Measurements from ENCODE around the gene GTF2H1.
A peak's percentile ranks its signal among the peaks of the same experiment; 100 is the strongest.

GTF2H1 gene

GRCh38 chr11:18321969-18322711 is at the start of gene GTF2H1, which contains the start of gene HPS5:
Gene GTF2H1, plus strand, starts transcription at chr11:18322567. Its CDS starts 10,508 bp downstream, at chr11:18333075.
Gene HPS5, minus strand, starts transcription at chr11:18322140. Its CDS starts 4,282 bp downstream, at chr11:18317858.
- DNase-seq = peak; percentile 96

- DNase-seq = no peak
These were observed 44.6 kb upstream of the GTF2H1 start for GRCh38 chr11:18277565-18278271.

DNA sequence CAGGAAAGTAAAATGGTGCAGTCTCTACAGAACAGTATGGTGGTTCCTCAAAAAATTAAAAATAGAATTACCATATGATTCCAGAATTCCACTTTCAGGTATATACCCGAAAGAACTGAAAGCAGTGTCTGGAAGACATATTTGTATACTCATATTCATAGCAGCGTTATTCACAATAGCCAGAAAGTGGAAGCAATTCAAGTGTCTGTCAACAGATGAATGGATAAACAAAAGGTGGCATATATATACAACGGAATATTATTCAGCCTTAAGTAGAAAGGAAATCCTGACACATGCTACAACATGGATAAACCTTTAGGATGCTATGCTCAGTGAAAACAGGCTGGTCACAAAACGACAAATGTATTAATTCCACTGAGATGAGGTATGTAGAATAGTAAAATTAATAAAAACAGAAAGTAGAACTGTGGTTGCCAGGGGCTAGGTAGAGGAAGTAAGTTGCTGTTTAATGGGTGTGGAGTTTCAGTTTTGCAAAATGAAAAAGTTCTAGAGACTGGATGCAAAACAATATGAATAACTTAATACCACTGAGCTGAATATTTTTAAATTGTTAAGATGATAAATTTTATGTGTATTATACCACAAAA is 41.8 kb upstream of the GTF2H1 start:
- DNase-seq = no peak

DNA sequence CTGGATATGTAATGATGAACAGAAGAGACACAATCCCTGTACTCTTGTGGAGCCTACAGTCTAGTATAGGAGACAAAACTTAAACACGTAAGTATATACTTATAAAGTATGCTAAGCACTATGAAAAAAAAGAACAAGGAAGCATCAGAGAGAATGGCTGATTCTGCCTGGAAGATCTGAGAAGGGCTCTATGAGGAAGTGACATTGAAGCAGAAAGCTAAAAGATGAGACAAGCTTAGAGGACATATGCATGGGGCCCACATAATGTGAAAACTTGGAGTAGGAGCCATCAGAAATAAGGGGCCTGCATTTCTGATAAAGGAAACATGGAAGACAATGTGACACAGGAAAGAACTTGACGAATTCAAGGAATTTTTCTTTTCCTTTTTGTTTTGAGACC is 39.7 kb upstream of the GTF2H1 start:
- DNase-seq = no peak

DNA sequence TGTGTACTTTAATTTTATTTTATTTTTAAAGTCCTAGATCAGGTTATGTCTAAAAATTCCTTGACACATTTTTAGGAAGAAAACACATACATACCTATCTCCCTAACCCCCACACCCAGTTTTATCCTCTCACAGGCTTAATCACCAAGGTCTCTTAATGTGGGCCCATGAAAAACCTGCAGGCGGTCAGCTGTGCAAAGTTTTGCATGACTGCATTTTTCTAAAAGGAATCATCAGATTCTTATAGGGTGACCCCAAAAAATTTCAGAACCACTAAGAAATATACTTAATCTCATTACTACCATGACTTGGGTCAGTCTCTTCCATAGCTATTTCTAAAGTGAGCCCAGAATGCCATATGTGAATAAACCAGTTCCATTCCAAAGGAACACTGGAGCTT is 36.5 kb upstream of the GTF2H1 start:
- no peak for DNase-seq

- DNase-seq = no peak
These were observed 33.5 kb upstream of the GTF2H1 start for GRCh38 chr11:18288911-18289310.

DNA sequence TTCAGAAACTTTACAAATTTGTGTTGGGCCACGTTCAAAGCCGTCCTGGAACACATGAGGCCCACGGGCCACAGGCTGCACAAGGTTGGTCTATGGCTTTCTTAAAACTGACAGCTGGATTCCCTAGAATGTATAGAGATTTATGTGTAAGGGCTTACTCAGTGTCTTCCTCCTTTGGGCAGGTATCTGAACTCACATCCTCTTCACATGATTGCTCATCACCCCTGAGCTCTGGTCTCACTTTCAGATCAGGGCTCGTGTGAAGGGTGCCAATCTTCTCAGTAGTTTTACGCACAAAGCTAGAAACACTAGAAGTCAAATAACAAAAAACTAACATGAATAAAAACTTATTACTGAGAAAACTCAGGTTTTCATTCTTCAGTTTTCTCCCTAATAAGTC is 27.5 kb upstream of the GTF2H1 start:
- DNase-seq = no peak

DNA sequence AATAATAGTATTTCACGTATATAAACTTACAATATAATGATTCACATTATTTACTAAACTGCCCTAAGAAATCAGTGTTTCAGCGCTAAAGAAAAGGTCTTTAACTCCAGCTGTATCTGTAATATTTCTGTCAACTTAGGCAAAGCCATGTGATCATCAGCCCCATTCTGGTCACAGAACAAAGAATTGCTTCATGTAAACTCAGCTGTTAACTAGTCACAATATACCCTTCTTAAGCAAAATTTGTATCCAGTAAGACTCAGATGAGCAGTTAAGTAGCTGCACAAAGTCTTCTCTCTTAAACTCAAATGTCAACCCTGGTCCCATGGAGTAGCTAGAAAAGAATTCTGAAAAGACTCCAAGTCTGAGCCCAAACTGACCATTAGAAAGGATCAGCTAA is 27.1 kb upstream of the GTF2H1 start:
- DNase-seq = no peak

DNA sequence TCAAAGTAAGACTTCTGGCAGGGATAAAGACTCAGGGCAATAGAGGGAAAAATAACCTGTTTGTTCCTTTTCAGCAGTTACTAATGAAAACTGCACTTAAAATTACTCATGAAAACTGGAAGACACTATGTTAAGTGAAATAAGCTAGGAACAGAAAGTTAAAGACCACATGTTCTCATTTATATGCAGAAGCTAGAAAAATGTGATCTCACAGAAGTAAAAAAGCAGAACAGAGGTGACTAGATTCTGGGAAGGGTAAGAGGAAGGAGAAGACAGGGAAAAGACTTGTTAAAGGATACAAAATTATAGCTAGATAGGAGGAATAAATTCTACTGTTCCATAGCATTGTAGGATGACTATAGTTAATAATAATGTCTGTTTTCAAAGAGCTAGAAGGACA is 22.6 kb upstream of the GTF2H1 start:
- no peak for DNase-seq

DNA sequence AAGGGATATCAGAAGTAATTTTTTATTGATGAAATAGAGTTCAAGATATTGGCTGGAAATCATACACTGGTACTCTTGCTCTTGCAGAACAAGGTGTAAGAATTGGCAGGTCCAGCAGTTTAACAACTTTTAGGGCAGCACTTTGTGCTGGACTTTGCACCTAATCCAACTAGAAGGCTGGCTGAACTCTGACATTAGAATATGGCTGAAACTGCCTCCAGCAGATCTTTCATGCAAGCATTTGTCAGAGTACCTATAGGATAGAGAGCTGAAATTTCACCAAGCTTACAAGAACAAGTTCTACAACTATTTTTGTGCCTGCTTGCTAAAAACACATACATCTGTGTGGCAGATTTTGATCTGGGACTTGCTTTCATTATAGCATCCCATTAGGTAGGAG is 17.6 kb upstream of the GTF2H1 start:
- DNase-seq = no peak

DNA sequence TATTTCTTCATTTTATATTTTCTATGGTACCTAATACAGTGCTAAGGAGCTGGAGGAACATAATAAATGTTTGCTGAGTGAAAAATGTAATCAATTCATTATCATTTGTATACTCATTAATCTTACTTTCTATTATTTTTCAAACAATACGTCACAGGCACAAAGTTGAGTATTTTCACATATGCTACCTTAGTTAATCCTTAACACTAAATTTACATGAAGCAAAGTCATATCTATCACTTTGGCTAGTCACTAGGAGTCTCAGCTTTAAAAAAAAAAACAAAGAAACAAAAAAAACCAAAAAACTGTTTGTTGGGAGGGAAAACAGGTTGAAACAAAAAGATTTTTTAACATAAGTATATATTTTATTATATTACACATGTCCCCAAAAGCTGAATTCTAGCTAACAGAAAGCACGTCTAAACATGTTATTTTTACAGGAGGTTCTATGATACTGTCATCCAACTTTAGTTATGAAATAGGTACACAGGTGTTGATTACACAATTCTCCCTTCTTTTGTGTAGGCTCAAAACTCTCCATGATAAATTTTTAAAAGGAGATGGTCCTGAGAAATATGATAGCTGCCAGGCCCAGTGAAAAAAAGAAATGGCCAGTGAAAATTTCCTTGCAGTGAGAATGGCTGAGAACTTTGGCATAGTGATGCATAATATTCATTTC is 14.8 kb upstream of the GTF2H1 start:
- no peak for DNase-seq

DNA sequence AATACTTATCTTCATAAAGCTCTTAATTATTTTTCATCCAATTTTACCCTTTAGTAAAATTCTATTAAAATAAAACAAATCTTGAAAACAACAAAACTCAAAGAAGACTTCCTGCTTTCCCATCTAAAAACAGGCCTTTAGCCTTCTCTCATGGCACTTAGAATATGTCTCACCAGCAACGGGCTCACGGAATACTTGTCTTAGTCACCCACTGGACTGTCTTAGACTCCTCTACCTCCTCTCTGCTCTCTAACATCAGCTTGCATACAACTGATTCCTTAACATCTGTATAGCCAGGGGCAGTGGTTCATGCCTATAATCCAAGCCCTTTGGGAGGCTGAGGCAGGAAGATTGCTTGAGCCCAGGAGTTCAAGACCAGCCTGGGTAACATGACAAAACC is 14.1 kb upstream of the GTF2H1 start:
- DNase-seq = no peak

- no peak for DNase-seq
These were observed 12.7 kb upstream of the GTF2H1 start for GRCh38 chr11:18309691-18310090.

DNA sequence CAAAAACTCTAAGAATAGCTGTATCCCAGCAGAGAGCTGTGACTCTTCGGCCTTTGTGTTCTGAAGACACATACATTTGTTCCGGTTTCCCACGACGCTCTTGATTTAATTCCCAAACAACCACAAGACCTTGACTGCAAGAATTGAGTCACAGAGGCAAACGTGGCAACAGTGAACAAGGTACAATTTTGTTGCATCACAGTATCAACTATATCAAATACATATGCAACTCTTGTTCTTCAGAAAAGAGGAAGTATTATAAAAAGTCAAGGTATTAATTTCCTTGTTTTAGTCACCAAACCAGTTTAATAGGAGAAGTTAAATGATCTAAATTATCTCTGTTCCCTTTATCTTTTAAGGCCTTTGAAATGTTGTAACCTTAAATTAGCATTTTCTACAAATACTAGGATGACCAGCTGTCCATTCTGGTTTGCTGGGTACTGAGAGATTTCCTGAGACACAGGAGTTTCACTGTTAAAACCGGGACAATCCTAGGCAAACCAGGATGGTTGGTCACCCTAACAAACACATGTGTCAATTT is 11.5 kb upstream of the GTF2H1 start:
- DNase-seq = no peak

- DNase-seq = no peak
These were observed 10.4 kb upstream of the GTF2H1 start for GRCh38 chr11:18312012-18312411.

GRCh38 chr11:18312663-18313420 is 9.5 kb upstream of the GTF2H1 start:
- DNase-seq = no peak

GRCh38 chr11:18313965-18314763 is 8.2 kb upstream of the GTF2H1 start:
- DNase-seq = no peak

DNA sequence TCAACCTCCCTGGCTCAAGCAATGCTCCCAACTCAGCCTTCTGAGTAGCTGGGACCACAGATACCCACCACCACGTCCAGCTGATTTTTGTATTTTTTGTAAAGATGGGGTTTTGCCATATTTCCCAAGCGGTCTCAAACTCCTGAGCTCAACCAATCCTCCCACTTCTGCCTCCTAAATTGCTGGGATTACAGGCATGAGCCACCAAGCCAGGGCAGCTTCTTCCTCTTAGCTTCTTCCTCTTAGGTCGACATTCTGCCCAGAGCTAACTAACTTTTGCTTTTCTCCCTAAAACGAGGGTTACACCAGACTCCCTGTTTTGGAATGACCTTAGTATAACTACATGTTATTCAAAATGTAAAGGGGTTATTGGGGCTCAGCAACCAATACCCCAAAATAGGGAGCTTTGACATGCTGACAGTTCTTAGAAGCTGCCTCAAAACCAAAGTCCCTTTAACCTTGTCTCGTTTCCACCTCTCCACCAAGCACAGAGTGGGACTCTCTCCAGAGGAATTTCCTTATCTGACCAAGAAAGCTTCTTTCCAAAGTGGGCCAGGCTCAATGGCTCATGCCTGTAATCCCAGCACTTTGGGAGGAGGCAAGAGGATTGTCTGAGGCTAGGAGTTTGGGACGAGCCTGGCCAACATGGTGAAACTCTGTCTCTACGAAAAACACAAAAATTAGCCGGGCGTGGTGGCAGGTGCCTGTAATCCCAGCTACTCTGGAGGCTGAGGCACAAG is 7.4 kb upstream of the GTF2H1 start:
- DNase-seq = no peak

GRCh38 chr11:18315893-18316292 is 6.5 kb upstream of the GTF2H1 start:
- no peak for DNase-seq

DNA sequence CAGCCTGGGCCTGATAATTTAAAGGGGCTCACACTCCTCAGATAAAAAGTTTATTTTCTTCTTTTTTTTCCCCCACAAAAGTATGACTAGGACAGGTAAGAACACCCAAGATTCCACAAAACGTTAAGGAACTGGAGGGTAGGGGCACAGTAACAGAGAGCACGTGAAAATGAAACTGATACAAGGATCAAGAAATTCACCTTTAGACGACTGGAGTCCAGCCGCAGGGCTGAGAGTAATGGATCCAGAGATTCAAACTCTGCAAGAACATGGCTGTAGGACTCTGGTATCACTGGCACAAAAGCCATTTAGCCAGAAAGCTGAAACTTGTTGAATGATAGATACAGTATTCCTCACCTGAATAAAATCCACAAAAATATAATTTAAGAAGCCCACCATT is 4.8 kb upstream of the GTF2H1 start:
- DNase-seq = no peak

- no peak for DNase-seq
These were observed 2.5 kb upstream of the GTF2H1 start for GRCh38 chr11:18319914-18320313.
